GM12873 (cell line): ENCODE data around the gene CKAP2L.

Source experiments
- CTCF ChIP-seq: IDR thresholded peaks from 2 replicates; pipeline ENCODE4 v1.5.1; 2012; ENCODE audit warnings: low read depth, mild to moderate bottlenecking, moderate library complexity, low read length, control low read depth; ENCODE audit not compliant: insufficient read depth; ENCODE audit errors: missing control alignments

The CKAP2L gene

DNA sequence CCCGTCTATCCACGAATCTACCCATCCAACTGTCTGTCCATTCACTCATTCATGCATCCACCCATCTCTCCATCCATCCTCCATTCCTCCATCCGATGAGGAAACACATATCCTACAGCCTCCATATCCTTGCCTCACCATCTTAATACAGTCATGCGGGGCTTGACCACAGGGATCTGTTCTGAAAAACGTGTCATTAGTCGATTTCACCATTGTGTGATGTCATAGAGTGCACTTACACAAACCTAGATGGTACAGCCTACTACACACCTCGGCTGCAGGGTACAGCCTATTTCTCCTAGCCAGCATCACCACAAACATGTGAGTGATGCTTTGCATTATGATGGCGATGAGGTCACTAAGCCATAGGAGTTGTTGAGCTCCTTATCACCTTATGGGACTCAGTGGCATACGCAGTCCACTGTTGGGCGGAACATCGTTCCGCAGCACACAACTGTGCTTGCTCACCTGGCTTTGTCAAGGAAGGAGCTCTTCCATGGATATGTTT, 45.5 kb downstream of the CKAP2L start:
- no peak for TF ChIP-seq CTCF

- TF ChIP-seq CTCF: no peak
These were observed 49.4 kb downstream of the CKAP2L start for GRCh38 chr2:112714836-112715631.

DNA sequence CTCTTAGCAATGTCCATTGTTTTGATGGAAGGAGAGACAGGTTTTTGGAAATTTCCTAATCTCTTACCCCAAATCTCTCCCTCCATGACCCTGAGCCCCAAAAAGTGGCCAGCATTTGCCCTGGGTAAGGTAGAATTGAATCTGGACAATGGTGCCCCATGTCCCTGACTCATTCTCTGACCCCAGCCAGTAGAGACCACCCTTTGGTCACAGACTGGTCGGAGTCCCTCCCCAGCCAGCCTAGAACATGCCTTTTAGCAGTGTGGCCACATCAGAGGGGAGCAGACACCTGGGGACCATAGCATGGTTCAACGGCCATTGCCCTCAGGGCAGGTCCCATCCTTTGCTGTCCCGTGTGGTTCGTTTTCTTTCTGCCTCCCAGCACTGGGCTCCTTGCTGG, 50.1 kb downstream of the CKAP2L start:
- no peak for TF ChIP-seq CTCF

GRCh38 chr2:112713926-112714325, 50.5 kb downstream of the CKAP2L start:
- no peak for TF ChIP-seq CTCF

- TF ChIP-seq CTCF: no peak
These were observed 50.9 kb downstream of the CKAP2L start for GRCh38 chr2:112713585-112713925.

DNA sequence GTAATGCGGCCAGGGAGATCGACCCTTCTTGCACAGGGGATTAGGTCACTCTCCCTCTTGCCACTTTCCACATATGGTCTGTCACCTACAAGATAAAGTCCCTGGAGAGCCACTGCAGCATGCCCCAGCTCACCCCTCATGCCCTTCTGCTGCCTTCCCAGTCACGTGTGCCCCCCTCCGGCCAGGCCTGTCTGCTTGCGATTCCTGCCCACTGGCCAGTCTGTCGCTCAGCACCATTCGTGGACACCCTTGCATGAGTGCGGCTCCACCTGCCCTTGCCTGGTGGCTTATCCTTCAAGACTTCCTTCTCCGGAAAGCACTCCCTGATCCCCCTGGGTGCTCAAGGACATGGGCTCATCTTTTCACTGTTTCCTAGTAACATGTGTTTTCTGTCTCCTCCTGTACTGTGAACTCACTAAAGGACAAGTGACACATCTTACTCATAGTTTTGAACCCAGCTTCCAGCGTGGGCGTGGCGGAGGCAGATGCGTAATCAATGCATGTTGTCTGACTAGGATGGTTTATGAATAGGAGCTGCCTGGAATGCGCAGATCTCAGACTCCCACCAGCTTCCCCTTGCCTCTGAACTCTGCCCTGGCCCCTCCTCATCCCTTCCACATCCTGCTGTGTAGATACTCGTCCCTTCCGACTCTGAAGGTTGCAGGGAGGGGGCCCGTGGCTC, 51.4 kb downstream of the CKAP2L start:
- TF ChIP-seq CTCF: no peak

DNA sequence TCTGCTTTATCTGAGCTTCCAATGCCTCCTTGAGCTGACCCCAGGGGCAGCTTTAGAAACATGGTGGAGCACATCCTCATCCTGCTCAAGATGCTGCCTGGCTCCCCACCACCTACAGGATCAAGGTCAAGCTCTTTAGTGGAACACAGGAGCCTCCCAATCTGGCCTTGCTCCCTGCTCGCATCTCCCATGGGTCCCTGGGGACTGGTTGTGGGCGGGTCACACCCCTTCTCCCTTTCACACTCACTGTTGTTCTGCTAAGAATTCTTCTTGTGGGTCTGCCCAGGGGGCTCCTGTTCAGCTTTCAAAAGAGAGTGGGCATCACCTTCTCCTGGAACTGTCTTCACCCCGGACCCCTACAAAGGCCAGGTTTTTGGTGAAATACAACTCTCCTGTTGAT, 51.9 kb downstream of the CKAP2L start:
- TF ChIP-seq CTCF: no peak
